BJ (cell line): Measurements from ENCODE around the gene PAF1. TPM values are rescaled to one million over a fixed set of nuclear protein-coding genes. Genes with fewer than 3 reads are reported as not detected.
A peak's percentile ranks its signal among the peaks of the same experiment; 100 is the strongest.

ENCODE experiments used
- CTCF ChIA-PET: fragments of 350-600 bp; formaldehyde crosslinking; extraction: SDS; loops from one replicate; lab custom pipeline; 2021; ENCODE audit warnings: antibody characterized with exemption, inconsistent platforms; lab: Yijun Ruan, JAX
- POLR2A ChIA-PET: fragments of 300-600 bp; sonication (Branson Sonifier 250); formaldehyde crosslinking; extraction: SDS; loops from one replicate; lab custom pipeline; 2021; ENCODE audit warnings: antibody characterized with exemption; lab: Charles Lee
- DNase-seq: peaks from one replicate; pipeline ENCODE4 v3.0.0-alpha.2; 2011; ENCODE audit warnings: low read depth
- H3K27me3 ChIP-seq: 2 replicates; pipeline ENCODE4 v1.6.0; 2011; ENCODE audit warnings: low read length; ENCODE audit not compliant: control insufficient read depth, insufficient read depth
- H3K36me3 ChIP-seq: 2 replicates; pipeline ENCODE4 v1.5.1; 2011; ENCODE audit warnings: low read length; ENCODE audit not compliant: control insufficient read depth, insufficient read depth
- H3K4me3 ChIP-seq: 2 replicates; pipeline ENCODE4 v1.5.1; 2011; ENCODE audit warnings: low read depth, mild to moderate bottlenecking, control low read depth, low read length
- polyA plus RNA-seq: library from polyadenylated mRNA; depleted of rRNA; stranded (reverse); fragments of >200 nt; gene quantifications from 2 replicates; pipeline ENCODE4 v1.2.3, GENCODE V29; 2011
- TF ChIP-seq, protein P1 (sequence below): IDR thresholded peaks from 2 replicates; pipeline ENCODE4 v1.5.1; 2011; ENCODE audit warnings: low read depth, mild to moderate bottlenecking, control low read depth, inconsistent platforms, low read length, moderate library complexity; ENCODE audit not compliant: insufficient read depth

Gene PAF1
- polyA plus RNA-seq, 1 experiment, result 50.2 TPM

DNA sequence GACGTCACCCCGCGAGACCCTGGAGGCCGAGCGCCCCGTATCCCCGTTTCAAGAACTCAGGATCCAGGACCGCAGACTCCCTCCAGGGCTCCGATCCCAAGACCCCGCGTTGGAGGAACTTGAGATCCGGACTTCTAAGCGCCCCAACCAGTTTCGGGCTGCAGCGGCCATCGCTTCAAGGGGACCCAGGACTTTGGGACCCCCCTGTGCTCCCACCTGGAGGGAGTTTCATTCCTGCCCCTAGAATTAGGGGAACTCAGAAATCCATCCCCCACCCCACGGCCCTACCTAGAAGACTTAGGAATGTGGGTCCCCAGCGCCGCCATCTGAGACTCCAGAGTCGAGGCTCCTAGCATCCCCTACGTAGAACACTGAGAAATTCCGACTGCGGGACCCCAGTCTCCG, 22.0 kb upstream of the PAF1 start:
- H3K27me3 ChIP-seq, result no peaks in the 10 kb centered on the region
- peaks cover 20% of the 10 kb centered on the region for H3K36me3 ChIP-seq
- peak overlapping the region; percentile 78 for H3K4me3 ChIP-seq
- ChIA-PET CTCF (interaction anchor here (1.0 to 2.4 kb wide), 8 partner anchors 9 to 284 kb away, joined by 3 to 178 read pairs (median 12); no protein-coding TSS in a partner anchor), POLR2A (interaction anchor here (0.7 to 2.2 kb wide), 3 partner anchors 16 to 287 kb away, joined by 4 to 17 read pairs (median 5); partner anchors contain the start of gene RPS16)
- DNase-seq, result no peak
- TF ChIP-seq, protein P1, sequence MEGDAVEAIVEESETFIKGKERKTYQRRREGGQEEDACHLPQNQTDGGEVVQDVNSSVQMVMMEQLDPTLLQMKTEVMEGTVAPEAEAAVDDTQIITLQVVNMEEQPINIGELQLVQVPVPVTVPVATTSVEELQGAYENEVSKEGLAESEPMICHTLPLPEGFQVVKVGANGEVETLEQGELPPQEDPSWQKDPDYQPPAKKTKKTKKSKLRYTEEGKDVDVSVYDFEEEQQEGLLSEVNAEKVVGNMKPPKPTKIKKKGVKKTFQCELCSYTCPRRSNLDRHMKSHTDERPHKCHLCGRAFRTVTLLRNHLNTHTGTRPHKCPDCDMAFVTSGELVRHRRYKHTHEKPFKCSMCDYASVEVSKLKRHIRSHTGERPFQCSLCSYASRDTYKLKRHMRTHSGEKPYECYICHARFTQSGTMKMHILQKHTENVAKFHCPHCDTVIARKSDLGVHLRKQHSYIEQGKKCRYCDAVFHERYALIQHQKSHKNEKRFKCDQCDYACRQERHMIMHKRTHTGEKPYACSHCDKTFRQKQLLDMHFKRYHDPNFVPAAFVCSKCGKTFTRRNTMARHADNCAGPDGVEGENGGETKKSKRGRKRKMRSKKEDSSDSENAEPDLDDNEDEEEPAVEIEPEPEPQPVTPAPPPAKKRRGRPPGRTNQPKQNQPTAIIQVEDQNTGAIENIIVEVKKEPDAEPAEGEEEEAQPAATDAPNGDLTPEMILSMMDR, result no peak

DNA sequence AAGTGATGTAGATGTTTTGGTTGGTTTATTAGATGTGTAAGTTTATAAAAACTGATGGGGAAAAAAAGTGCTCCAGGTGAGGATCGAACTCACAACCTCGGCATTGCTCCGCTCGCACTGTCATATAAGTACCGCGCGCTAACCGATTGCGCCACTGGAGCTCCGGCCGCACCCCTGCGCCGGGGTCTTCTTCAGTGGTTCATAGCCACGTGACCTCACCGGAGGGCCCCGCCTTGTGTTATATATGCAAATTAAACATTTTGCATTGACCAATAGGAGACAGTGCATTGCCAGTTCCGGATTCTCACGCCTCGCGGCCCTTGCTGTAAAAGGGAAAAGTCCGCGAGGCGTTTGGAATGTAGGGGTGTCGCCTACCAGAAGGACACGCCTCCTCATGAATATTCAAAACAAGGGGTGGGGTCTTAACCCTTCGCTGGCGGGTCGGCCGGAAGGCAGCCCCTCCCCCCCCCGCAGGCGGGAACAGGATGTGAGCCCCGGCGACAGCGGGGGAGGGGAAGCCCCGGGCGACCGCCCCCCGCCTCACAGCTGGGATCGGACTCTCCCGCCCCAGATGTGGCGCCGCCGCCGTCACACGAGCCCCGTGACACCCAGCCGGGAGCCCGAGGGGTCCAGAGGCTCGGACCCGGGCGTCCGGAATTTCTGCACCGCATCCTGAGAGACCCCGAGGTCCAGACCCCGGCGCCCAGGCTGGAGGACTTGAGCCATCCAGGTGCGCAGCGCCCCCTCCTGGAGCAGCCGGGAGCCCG, 21.4 kb upstream of the PAF1 start, which contains the start of gene PLEKHG2:
TSS of gene PLEKHG2 (plus strand) at position 570 of the 767 bp plus-strand sequence. CDS start 1,418 bp downstream, outside the sequence.
- ChIA-PET POLR2A (interaction anchor here (0.7 to 1.4 kb wide), 4 partner anchors 14 to 286 kb away, joined by 3 to 7 read pairs (median 4); partner anchors contain the start of gene MED29), CTCF (interaction anchor here (0.8 to 2.3 kb wide), 25 partner anchors 9 to 301 kb away, joined by 3 to 178 read pairs (median 4); partner anchors contain the start of genes EID2B, MED29, PAF1 and RPS16)
- peaks cover 18% of the 10 kb centered on the region for H3K36me3 ChIP-seq
- peak within 1 kb of the TSS; percentile 78 for H3K4me3 ChIP-seq
- no peaks in the 10 kb centered on the region for H3K27me3 ChIP-seq
- DNase-seq, result peak; percentile 99
- TF ChIP-seq, protein P1, result peak; percentile 90

DNA sequence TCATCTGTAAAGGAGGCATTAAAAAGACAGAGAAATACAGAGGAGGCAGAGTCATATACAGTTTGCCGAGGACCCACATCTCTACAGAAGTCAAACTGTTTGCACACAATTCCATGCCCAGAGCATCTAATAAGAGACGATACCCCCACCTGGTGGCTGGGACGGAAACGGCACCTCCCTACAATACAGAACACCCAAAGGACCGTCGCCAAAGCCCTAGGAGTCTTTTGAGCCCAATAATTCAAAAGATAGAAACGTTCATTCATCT, 20.9 kb upstream of the PAF1 start:
- no peak for DNase-seq
- TF ChIP-seq, protein P1, result peak; percentile 85
- POLR2A ChIA-PET, result interaction anchor here (1.0 to 1.4 kb wide), 2 partner anchors 14 to 20 kb away, joined by 3 to 7 read pairs; partner anchors contain the start of gene MED29
- Histone ChIP-seq H3K4me3 (0 out of 2 replicates have a peak overlapping the region, but pooled peaks have one; percentile 1), H3K36me3 (peaks cover 17% of the 10 kb centered on the region), H3K27me3 (no peaks in the 10 kb centered on the region)
- CTCF ChIA-PET, result interaction anchor here (0.6 to 2.3 kb wide), 28 partner anchors 8 to 300 kb away, joined by 3 to 178 read pairs (median 4); partner anchors contain the start of genes EID2B, MED29, PAF1 and RPS16

DNA sequence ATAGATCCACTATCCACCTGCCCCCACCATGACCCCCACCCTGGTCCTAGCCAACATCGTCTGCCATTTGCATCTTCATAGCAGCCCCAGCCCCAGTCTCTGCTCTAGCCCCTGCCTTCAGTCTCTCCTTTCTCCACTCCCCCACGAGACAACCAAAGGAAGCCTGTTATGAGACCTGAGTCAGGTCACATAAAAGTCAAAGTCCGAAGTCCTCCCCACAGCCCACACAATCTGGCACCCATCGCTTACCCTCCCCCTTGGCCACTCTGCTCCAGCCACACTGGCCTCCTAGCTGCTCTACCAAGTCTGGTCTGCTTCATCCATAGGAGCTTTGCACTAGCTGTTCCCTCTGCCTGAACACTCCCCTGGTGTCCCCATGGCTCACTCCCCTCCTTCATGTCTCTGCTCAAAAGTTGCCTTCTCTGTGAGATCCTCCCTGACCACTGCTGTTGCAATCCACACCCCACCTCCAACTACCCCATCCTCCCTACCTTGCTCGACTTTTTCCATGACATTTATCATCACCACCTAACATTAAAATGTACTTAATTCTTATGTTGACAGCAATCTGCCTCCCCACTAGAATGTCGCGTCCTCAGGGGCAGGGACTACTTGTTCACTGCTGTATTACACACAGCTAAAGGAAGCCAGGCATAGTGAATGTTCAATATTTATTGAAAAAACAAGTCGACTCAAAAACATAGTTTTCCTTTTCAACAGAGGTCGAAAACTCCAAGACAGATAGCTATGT, 20.4 kb upstream of the PAF1 start:
- DNase-seq, result no peak
- ChIA-PET CTCF (interaction anchor here (0.6 to 2.3 kb wide), 27 partner anchors 8 to 300 kb away, joined by 3 to 178 read pairs (median 4); partner anchors contain the start of genes EID2B, MED29, PAF1 and RPS16), POLR2A (interaction anchor here (1.0 to 1.4 kb wide), 2 partner anchors 13 to 20 kb away, joined by 3 to 7 read pairs; partner anchors contain the start of gene MED29)
- H3K4me3 ChIP-seq, result no peak overlapping the region
- TF ChIP-seq, protein P1, result no peak
- no peaks in the 10 kb centered on the region for H3K27me3 ChIP-seq
- H3K36me3 ChIP-seq, result peaks cover 12% of the 10 kb centered on the region

DNA sequence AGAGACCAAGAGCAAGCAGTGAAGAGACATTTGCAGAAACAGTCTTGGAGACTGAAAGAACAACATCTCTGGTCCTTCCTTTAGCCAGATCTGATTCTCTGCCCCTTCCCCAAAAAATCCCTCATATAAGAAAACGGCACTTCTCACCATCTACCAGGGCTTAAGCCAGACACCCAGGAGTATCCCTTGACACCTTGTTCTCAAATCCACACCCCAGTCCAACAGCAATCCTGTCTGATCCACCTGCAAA, 19.9 kb upstream of the PAF1 start:
- POLR2A ChIA-PET, result interaction anchor here (1.4 kb wide), 1 partner anchor 13 kb away, joined by 7 read pairs; no protein-coding TSS in a partner anchor
- H3K27me3 ChIP-seq, result no peaks in the 10 kb centered on the region
- TF ChIP-seq, protein P1, result no peak
- CTCF ChIA-PET, result interaction anchor here (1.2 to 2.3 kb wide), 6 partner anchors 10 to 71 kb away, joined by 3 to 178 read pairs (median 8); partner anchors contain the start of genes MED29, PAF1 and SAMD4B
- no peak for DNase-seq
- H3K4me3 ChIP-seq, result no peak overlapping the region
- H3K36me3 ChIP-seq, result peaks cover 10% of the 10 kb centered on the region
